Measurements from ENCODE around the gene CEP135.

The CEP135 gene

DNA sequence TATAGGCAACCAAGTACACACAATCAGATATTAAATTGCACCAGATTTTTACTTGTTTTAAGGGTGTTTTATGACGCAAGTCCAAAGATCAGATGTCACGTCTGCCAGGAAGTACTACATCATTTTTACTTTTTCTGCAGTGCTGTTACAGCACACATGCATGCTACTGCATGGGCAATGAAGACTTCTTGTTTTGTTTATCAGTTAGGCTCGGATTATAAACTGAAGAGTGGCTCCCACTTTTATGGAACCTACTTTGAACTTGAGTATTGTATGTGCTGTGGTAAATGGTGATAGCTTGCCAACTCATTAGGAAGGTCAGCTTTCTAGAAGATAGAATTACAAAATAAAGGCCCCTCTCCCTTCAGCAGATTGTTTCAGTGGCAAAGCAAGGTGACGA lies 131.6 kb downstream of the CEP135 start:
- DNase-seq = no peak

DNA sequence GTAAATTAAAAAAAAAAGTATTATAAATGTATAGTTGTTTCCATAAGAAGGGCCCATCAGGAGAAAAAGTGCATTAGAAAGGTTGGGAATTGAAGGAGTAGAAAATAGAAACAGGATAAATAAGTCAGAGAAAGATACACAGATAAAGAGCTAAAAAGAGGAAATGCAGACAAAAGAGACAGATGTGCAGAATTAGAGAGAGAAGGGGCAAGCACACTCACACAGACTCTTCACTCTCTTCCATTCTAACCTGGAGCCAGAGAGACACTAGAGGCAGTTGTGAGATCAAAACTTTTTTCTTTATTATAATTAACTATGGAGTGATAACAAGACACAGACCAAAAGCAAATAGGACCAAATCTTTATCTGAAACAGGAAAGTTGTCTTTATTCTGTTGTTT lies 134.1 kb downstream of the CEP135 start:
- no peak for DNase-seq
